ENCODE measurements around the gene SIMC1. TPM values are rescaled to one million over a fixed set of nuclear protein-coding genes. Genes with fewer than 3 reads are reported as not detected.

SIMC1 gene
- total RNA-seq, 1 experiment from 2014 or later, result 19.7 TPM

DNA sequence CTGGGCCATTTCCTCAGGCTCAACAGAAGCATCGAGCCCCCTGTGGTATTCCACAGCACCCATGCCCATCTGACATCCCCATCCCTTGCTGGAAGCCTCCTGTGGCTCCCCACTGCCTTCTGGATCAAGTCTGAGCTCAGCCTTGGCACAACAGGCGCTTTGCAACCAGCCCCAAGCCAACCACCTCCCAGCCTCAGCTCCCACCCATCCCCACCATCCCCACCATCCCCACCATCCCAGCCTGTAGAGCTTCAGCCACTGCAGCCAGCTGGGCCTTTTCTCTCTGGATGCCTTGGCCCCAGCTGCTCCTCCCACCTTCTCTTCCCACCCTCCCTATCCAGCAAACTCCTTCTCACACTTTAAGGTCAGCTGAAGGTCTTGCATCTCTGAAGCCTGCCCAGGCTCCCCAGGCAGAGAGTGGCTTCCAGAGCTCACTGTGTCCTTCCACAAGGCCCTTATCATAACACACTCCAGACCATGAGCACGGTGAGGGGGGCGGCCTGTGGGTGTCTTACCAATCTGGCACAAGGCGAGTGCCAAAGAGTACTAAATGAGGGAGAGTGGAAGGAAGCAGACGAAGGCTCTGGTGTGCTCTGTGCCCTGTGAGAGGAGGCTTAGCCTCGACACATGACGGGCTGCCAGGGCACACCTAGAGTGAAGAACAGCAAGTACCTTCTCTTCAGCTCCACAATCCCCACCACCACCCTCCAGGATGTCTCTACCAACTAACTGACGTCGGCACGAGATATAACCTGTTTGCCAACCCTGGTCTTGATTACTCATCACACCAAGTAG is 156.9 kb downstream of the SIMC1 start:
- POLR2A ChIA-PET, result no interaction called here

More for the DNA sequence above, 156.9 kb downstream of the SIMC1 start:
- Histone ChIP-seq H3K9me3 (ENCODE audit: control insufficient read depth in 1 of 2, insufficient read depth in 1 of 2, low read depth in 1 of 2, low read length in 2 of 2) (no peaks in the 10 kb centered on the region), H2AFZ (ENCODE audit: low read depth, low read length, poor library complexity, severe bottlenecking) (no peak overlapping the region), H3K27ac (ENCODE audit: low read depth, low read length) (no peak overlapping the region), H3K27me3 (ENCODE audit: insufficient read depth, low read length) (no peaks in the 10 kb centered on the region), H3K9me2 (ENCODE audit: insufficient read depth) (no peaks in the 10 kb centered on the region), H3K4me3 (replicated peaks in 1 of 2; ENCODE audit: low read depth in 1 of 2, low read length in 2 of 2) (no peak overlapping the region), H3K4me1 (ENCODE audit: control insufficient read depth in 1 of 2, insufficient read depth in 2 of 2, low read length in 2 of 2) (peaks cover 3 to 6% of the 10 kb centered on the region in 2 experiments), H4K20me1 (ENCODE audit: insufficient read depth) (no peaks in the 10 kb centered on the region), H3K36me3 (ENCODE audit: control insufficient read depth in 1 of 2, insufficient read depth in 2 of 2, low read length in 2 of 2) (peaks cover 2 to 10% of the 10 kb centered on the region in 2 experiments; a peak in 1 of 4 replicates), H3K79me2 (ENCODE audit: insufficient read depth, low read length) (peaks cover 11% of the 10 kb centered on the region), H3K9ac (ENCODE audit: low read length) (no peak overlapping the region), H3K4me2 (ENCODE audit: low read length) (no peak overlapping the region)
- no peak for TF ChIP-seq EZH2phosphoT487 (IDR thresholded peaks at IDR 0.05; ENCODE audit: borderline replicate concordance)
- no peak for TF ChIP-seq YY1 (IDR thresholded peaks at IDR 0.05; ENCODE audit: extremely low read depth, insufficient replicate concordance, low read depth, low read length)
- TF ChIP-seq ELF1 (IDR thresholded peaks at IDR 0.05; ENCODE audit: borderline replicate concordance, low read depth), result no peak
- TF ChIP-seq SIN3A (IDR thresholded peaks at IDR 0.05; ENCODE audit: low read depth), result no peak
- TF ChIP-seq POLR2AphosphoS5 (IDR thresholded peaks at IDR 0.05; ENCODE audit: low read depth, low read length), result no peak
- DNase-seq (ENCODE audit: low read depth, low spot score), result no peak
- CTCF ChIA-PET, result no interaction called here
- RAD21 ChIA-PET (ENCODE audit: low non-redundant PET in 1 of 2, low total read pairs in 2 of 2, uncharacterized antibody in 2 of 2, unreplicated experiment in 2 of 2), result no interaction called here
- intact Hi-C loops (cut with micrococcal nuclease), result no loop called here
- ATAC-seq, result no peak
- BruUV-seq (replicated peaks), result no TSS peak

MicroRNAs within 50 kb of the gene (microRNA counts, 767-probe panel; counts per million panel counts)
- microRNA hsa-miR-1271-5p, result not detected

Small RNA genes lying within 50 kb of the gene (microRNA-seq; reads per million reads assigned to microRNA genes)
- not detected for gene MIR1271 (ENCODE audit: borderline number of aligned reads)

Other genes with a start within 250 kb of the SIMC1 start
- 99.0 TPM for gene KIAA1191, start 123.3 kb downstream of the SIMC1 start, total RNA-seq (2021; ENCODE audit: unreplicated experiment)
- gene ARL10, start 127.1 kb downstream of the SIMC1 start, total RNA-seq (2021; ENCODE audit: unreplicated experiment), result 0.05 TPM
- gene NOP16, start 150.2 kb downstream of the SIMC1 start, total RNA-seq (2021; ENCODE audit: unreplicated experiment), result 67.1 TPM
- 130 TPM for gene HIGD2A, start 150.3 kb downstream of the SIMC1 start, total RNA-seq (2021; ENCODE audit: unreplicated experiment)
- gene CLTB, start 178.1 kb downstream of the SIMC1 start, total RNA-seq (2021; ENCODE audit: unreplicated experiment), result 58.6 TPM
- 51.9 TPM for gene FAF2, start 210.0 kb downstream of the SIMC1 start, total RNA-seq (2021; ENCODE audit: unreplicated experiment)